Mesenchymal stem cell (in vitro differentiated cells and primary cell): ENCODE results near the gene ETV6.

Experiments used
- DNase-seq: peaks from one replicate; pipeline ENCODE4 v3.0.0-alpha.2; 2013
- H2AFZ ChIP-seq: one replicate; pipeline ENCODE4 v1.6.1; 2013; ENCODE audit warnings: low read depth, mild to moderate bottlenecking, control low read depth, inconsistent platforms, low read length, moderate library complexity
- H2AK5ac ChIP-seq: 2 replicates; pipeline ENCODE4 v1.6.1; 2013; ENCODE audit warnings: low read length, moderate library complexity, mild to moderate bottlenecking, inconsistent platforms; ENCODE audit not compliant: severe bottlenecking
- H2BK120ac ChIP-seq: one replicate; pipeline ENCODE4 v1.6.1; 2013; ENCODE audit warnings: low read depth, mild to moderate bottlenecking, inconsistent platforms, low read length, moderate library complexity
- H2BK12ac ChIP-seq, 2 experiments: one replicate each; pipeline ENCODE4 v1.6.1; 2013; ENCODE audit warnings: inconsistent platforms in 2 of 2, low read length in 2 of 2, mild to moderate bottlenecking in 2 of 2, moderate library complexity in 2 of 2, control low read depth in 1 of 2
- H2BK15ac ChIP-seq: one replicate; pipeline ENCODE4 v1.6.1; 2013; ENCODE audit warnings: mild to moderate bottlenecking, low read depth, inconsistent platforms; ENCODE audit not compliant: poor library complexity, severe bottlenecking
- H2BK5ac ChIP-seq: 2 replicates; pipeline ENCODE4 v1.6.1; 2013; ENCODE audit warnings: low read depth, mild to moderate bottlenecking, low read length, control low read depth, inconsistent platforms; ENCODE audit not compliant: poor library complexity, severe bottlenecking
- H3K14ac ChIP-seq, 2 experiments: one replicate each; pipeline ENCODE4 v1.6.1; 2013; ENCODE audit warnings: inconsistent platforms in 2 of 2, low read length in 2 of 2, control low read depth in 1 of 2, mild to moderate bottlenecking in 1 of 2, moderate library complexity in 1 of 2
- H3K18ac ChIP-seq, 2 experiments: one replicate each; pipeline ENCODE4 v1.6.1; 2013; ENCODE audit warnings: inconsistent platforms in 2 of 2, low read length in 2 of 2, control low read depth in 1 of 2, low read depth in 1 of 2, mild to moderate bottlenecking in 1 of 2
- H3K23ac ChIP-seq, 2 experiments: one replicate each; pipeline ENCODE4 v1.6.1; 2013; ENCODE audit warnings: inconsistent platforms in 2 of 2, low read length in 2 of 2, mild to moderate bottlenecking in 2 of 2, moderate library complexity in 2 of 2, control low read depth in 1 of 2
- H3K27ac ChIP-seq: 2 replicates; pipeline ENCODE4 v1.5.1; 2013; ENCODE audit warnings: mild to moderate bottlenecking, moderate library complexity, low read length, control low read depth, inconsistent platforms; ENCODE audit not compliant: poor library complexity, severe bottlenecking
- H3K27me3 ChIP-seq, 2 experiments: 2 replicates each; pipeline versions ENCODE4 v1.6.1 to v1.7.0; 2013; ENCODE audit warnings: low read length in 2 of 2, mild to moderate bottlenecking in 2 of 2, moderate library complexity in 2 of 2, control low read depth in 1 of 2, inconsistent platforms in 1 of 2; ENCODE audit not compliant: control insufficient read depth in 1 of 2, insufficient read depth in 1 of 2
- H3K36me3 ChIP-seq, 2 experiments: 2 replicates each; pipeline versions ENCODE4 v1.6.1 to v1.7.0; 2013; ENCODE audit warnings: low read length in 2 of 2, control low read depth in 1 of 2, inconsistent platforms in 1 of 2, low read depth in 1 of 2, mild to moderate bottlenecking in 1 of 2; ENCODE audit not compliant: insufficient read depth in 2 of 2, control insufficient read depth in 1 of 2
- H3K4ac ChIP-seq, 2 experiments: one replicate each; pipeline ENCODE4 v1.6.1; 2013; ENCODE audit warnings: inconsistent platforms in 2 of 2, low read length in 2 of 2, mild to moderate bottlenecking in 2 of 2, moderate library complexity in 2 of 2, control low read depth in 1 of 2, low read depth in 1 of 2
- H3K4me1 ChIP-seq: 2 replicates; pipeline ENCODE4 v1.6.1; 2013; ENCODE audit warnings: low read depth, low read length, control low read depth; ENCODE audit not compliant: control insufficient read depth, insufficient read depth
- H3K4me2 ChIP-seq: 2 replicates; pipeline ENCODE4 v1.6.1; 2013; ENCODE audit warnings: low read length, mild to moderate bottlenecking, inconsistent platforms; ENCODE audit not compliant: poor library complexity, severe bottlenecking
- H3K4me3 ChIP-seq, 2 experiments: 2 replicates each; pipeline versions ENCODE4 v1.5.1 to v1.7.0; 2013; ENCODE audit warnings: low read length in 2 of 2, mild to moderate bottlenecking in 2 of 2, control low read depth in 1 of 2, low read depth in 1 of 2; ENCODE audit not compliant: insufficient read depth in 1 of 2
- H3K79me1 ChIP-seq: replicated peaks from 2 replicates; pipeline ENCODE4 v1.6.1; 2013; ENCODE audit warnings: mild to moderate bottlenecking, control low read depth, low read length, inconsistent platforms; ENCODE audit not compliant: poor library complexity, severe bottlenecking
- H3K9ac ChIP-seq: 2 replicates; pipeline ENCODE4 v1.7.0; 2013; ENCODE audit warnings: mild to moderate bottlenecking, low read length, moderate library complexity
- H3K9me3 ChIP-seq: 2 replicates; pipeline ENCODE4 v1.7.0; 2013; ENCODE audit warnings: mild to moderate bottlenecking, low read length; ENCODE audit not compliant: control insufficient read depth
- H4K8ac ChIP-seq: one replicate; pipeline ENCODE4 v1.6.1; 2013; ENCODE audit warnings: inconsistent platforms, mild to moderate bottlenecking, low read length, moderate library complexity
- H4K91ac ChIP-seq: one replicate; pipeline ENCODE4 v1.6.1; 2013; ENCODE audit warnings: mild to moderate bottlenecking, low read length, inconsistent platforms
- WGBS: methylation state at CpG from one replicate; pipeline ENCODE4 v1.1.7; 2013; ENCODE audit warnings: mixed read lengths; 5-methylcytosine and 5-hydroxymethylcytosine counted together

The ETV6 gene

DNA sequence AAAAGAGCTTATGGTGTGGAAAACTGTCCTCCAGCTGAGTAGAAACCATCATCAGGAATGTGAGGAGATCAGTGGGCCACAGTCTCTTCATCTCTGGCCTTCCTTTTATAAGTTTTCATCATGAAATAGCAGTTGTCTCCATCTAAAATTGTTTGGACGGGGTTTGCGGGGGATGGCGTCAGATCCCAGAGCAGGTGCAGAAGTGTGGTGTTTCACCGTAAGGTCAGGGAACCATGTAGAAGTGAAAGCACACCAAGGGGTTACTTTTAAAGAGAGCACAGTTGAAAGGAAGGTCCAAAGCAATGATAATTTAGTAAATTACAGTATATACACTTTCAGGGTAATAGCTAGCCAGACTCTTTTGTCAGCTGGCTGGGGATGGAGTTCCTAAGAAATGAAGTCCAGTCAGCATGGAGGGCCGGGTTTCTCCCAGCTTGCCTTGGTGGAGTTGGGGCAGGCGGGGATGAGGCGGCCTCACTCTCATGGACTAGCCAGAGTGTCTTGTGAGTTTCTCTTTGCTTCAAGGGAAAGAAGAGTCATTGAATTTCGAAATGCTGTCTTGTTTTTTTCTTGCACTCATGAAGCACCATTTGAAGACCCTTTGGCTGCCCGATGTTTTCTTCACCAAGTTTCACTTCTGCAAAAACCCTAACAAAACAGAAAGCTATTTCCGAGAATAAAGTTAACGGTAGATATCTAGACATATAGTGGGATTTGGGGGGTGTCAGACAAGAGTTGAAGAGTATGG is 100.6 kb downstream of the ETV6 start:
- H3K14ac ChIP-seq = no peak overlapping the region
- no peak overlapping the region for H3K27ac ChIP-seq
- no peak overlapping the region for H3K4me2 ChIP-seq
- H2BK120ac ChIP-seq = peak overlapping the region; percentile 21
- over 99% methylated on average over 10 of the region's 11 CpGs for WGBS
- no peak overlapping the region for H3K23ac ChIP-seq
- no peak overlapping the region for H2AFZ ChIP-seq
- H3K4me3 ChIP-seq = no peak overlapping the region
- no peaks in the 10 kb centered on the region for H3K27me3 ChIP-seq
- no peak overlapping the region for H2BK12ac ChIP-seq
- peaks cover 2% of the 10 kb centered on the region for H3K4me1 ChIP-seq
- no peaks in the 10 kb centered on the region for H3K9me3 ChIP-seq
- H3K18ac ChIP-seq = no peak overlapping the region
- peaks cover 15 to 17% of the 10 kb centered on the region in 2 experiments for H3K36me3 ChIP-seq
- no peak overlapping the region for H2BK5ac ChIP-seq
- no peak overlapping the region for H3K4ac ChIP-seq
- no peak for DNase-seq
- H4K91ac ChIP-seq = no peak overlapping the region
- H3K9ac ChIP-seq = no peak overlapping the region
- no peak overlapping the region for H2BK15ac ChIP-seq
- peaks cover 39% of the 10 kb centered on the region for H3K79me1 ChIP-seq
- no peak overlapping the region for H2AK5ac ChIP-seq
- H4K8ac ChIP-seq = no peak overlapping the region

DNA sequence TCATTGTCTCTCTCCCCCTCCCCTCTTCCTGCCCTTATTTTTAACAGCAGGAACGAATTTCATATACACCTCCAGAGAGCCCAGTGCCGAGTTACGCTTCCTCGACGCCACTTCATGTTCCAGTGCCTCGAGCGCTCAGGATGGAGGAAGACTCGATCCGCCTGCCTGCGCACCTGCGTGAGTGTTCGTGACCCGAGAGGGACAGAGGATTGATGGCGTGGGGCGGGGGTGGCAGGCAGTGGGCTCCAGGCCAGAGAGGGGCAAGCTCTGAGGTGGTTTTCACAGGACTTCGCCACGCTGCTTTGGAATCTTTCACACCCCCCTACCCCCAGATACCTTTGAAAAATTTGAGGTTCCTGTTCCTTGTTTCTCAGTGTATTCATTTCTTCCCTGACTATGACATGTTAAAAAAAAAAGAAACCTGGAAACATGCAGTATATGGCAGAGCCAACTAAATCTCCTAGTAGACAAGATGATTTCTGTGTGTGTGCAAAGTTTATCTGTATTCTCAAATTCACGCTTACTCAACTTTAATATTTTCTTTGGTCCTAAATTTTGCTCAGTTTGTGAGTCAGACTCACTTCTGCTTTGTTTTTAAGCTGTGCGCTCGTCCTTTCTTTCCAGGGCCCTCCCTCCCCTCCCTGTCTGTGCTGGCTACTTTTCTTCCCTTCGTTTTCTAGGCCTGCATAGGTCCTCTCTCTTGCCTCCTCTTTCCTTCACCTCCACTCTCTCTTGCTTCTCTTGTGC is 103.1 kb downstream of the ETV6 start:
- Histone ChIP-seq H3K4ac (no peak overlapping the region), H2AK5ac (peak overlapping the region; percentile 2), H3K27me3 (no peaks in the 10 kb centered on the region), H2BK120ac (no peak overlapping the region), H3K9me3 (no peaks in the 10 kb centered on the region), H3K14ac (no peak overlapping the region), H3K4me2 (no peak overlapping the region), H3K9ac (no peak overlapping the region), H4K8ac (no peak overlapping the region), H3K23ac (no peak overlapping the region), H4K91ac (no peak overlapping the region), H3K79me1 (peaks cover 44% of the 10 kb centered on the region), H3K18ac (no peak overlapping the region), H2AFZ (no peak overlapping the region), H2BK5ac (no peak overlapping the region), H3K4me3 (no peak overlapping the region), H2BK15ac (no peak overlapping the region), H2BK12ac (no peak overlapping the region), H3K4me1 (peaks cover 9% of the 10 kb centered on the region), H3K36me3 (peaks cover 17 to 24% of the 10 kb centered on the region in 2 experiments), H3K27ac (no peak overlapping the region)
- WGBS = 96% methylated on average over 19 of the region's 21 CpGs
- no peak for DNase-seq

DNA sequence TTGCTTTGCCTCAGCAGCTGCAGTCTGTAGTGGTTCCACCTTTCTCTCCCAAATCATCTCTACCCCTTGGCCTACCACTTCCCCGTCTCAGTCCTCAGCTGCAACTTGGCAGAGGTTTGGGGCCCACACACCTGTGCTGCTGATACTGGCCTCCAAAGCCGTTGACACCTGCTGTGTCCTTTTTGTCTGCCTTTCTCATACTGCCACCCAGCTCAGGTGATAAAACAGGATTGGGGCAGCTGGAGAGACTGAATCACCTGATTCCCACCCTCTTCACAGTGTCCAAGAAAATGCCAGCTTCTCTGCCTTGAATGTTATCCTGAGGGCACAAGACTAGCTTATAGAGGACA is 103.7 kb downstream of the ETV6 start:
- Histone ChIP-seq H2BK12ac (no peak overlapping the region), H3K27ac (no peak overlapping the region), H3K4me2 (no peak overlapping the region), H3K9ac (no peak overlapping the region), H3K4me1 (peaks cover 13% of the 10 kb centered on the region), H4K8ac (no peak overlapping the region), H3K23ac (no peak overlapping the region), H2BK15ac (no peak overlapping the region), H3K79me1 (peaks cover 46% of the 10 kb centered on the region), H3K18ac (no peak overlapping the region), H3K4ac (no peak overlapping the region), H2BK5ac (no peak overlapping the region), H2AFZ (no peak overlapping the region), H3K36me3 (peaks cover 17 to 27% of the 10 kb centered on the region in 2 experiments), H2BK120ac (no peak overlapping the region), H2AK5ac (no peak overlapping the region), H3K27me3 (no peaks in the 10 kb centered on the region), H4K91ac (no peak overlapping the region), H3K9me3 (no peaks in the 10 kb centered on the region), H3K4me3 (no peak overlapping the region), H3K14ac (no peak overlapping the region)
- WGBS = 95% methylated on average over 2 of the region's 2 CpGs
- no peak for DNase-seq

DNA sequence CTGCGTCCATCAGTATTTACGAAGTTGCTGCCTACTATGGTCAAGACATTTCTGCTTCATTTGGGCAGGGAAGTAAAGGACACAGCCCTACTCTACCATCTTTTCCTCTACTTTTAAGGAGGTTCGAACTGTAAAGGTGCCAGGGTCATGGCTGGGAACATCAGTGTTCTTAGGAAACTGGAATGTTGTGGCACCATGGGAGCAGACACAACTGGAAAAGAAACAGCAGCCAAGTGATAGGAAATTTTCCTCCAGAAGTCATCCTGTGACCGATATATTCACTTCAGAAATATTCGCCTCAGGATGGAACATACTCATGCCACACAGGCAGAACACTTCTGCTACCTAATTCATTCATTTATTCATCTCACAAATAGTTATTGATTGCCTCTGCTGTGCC is 104.4 kb downstream of the ETV6 start:
- H3K4ac ChIP-seq = no peak overlapping the region
- H4K91ac ChIP-seq = no peak overlapping the region
- no peaks in the 10 kb centered on the region for H3K27me3 ChIP-seq
- H3K4me3 ChIP-seq = no peak overlapping the region
- H4K8ac ChIP-seq = no peak overlapping the region
- DNase-seq = peak; percentile 38
- H2AK5ac ChIP-seq = no peak overlapping the region
- 86% methylated on average over 3 of the region's 5 CpGs for WGBS
- no peak overlapping the region for H3K18ac ChIP-seq
- H3K9me3 ChIP-seq = no peaks in the 10 kb centered on the region
- H2BK15ac ChIP-seq = peak overlapping the region; percentile 62
- no peak overlapping the region for H3K9ac ChIP-seq
- H3K4me2 ChIP-seq = no peak overlapping the region
- H2BK5ac ChIP-seq = no peak overlapping the region
- H2BK12ac ChIP-seq = no peak overlapping the region
- peaks cover 17 to 27% of the 10 kb centered on the region in 2 experiments for H3K36me3 ChIP-seq
- no peak overlapping the region for H3K14ac ChIP-seq
- H3K79me1 ChIP-seq = peaks cover 50% of the 10 kb centered on the region
- H3K27ac ChIP-seq = no peak overlapping the region
- H3K23ac ChIP-seq = no peak overlapping the region
- H2BK120ac ChIP-seq = no peak overlapping the region
- H3K4me1 ChIP-seq = peaks cover 13% of the 10 kb centered on the region
- no peak overlapping the region for H2AFZ ChIP-seq
